Right atrium auricular region (tissue), 2 donors: Measurements from ENCODE around the gene UBE2QL1. TPM values are rescaled to one million over a fixed set of nuclear protein-coding genes. Genes with fewer than 3 reads are reported as not detected.
A peak's percentile ranks its signal among the peaks of the same experiment; 100 is the strongest.

Source experiments
- DNase-seq: peaks from one replicate; pipeline ENCODE4 v3.0.0-alpha.2; 2019; ENCODE audit warnings: low spot score
- H3K27ac ChIP-seq, 2 donors: fragments of 200-600 bp; sonication (generic); 1 replicate in 1 of 2; 2 replicates in 1 of 2; pipeline ENCODE4 v1.5.1; 2016 to 2019
- H3K27me3 ChIP-seq, 2 donors: fragments of 200-600 bp; sonication (generic); one replicate each; pipeline versions ENCODE4 v1.5.1 to v1.6.0; 2017 to 2019
- H3K36me3 ChIP-seq: fragments of 200-600 bp; sonication (generic); one replicate; pipeline ENCODE4 v1.5.1; 2016
- H3K4me1 ChIP-seq, 2 donors: fragments of 200-600 bp; sonication (generic); one replicate each; pipeline versions ENCODE4 v1.5.1 to v1.6.0; 2017 to 2019
- H3K4me3 ChIP-seq, 2 donors: fragments of 200-600 bp; sonication (generic); 1 replicate in 1 of 2; 2 replicates in 1 of 2; pipeline ENCODE4 v1.5.1; 2017 to 2019; ENCODE audit warnings: mild to moderate bottlenecking in 1 of 2, moderate library complexity in 1 of 2
- H3K9me3 ChIP-seq, 2 donors: fragments of 200-600 bp; sonication (generic); one replicate each; pipeline ENCODE4 v1.5.1; 2019
- CTCF ChIP-seq, 2 donors: fragments of 200-600 bp; sonication (generic); IDR thresholded peaks; one replicate each; pipeline ENCODE4 v1.5.1; 2019; ENCODE audit warnings: antibody characterized with exemption in 2 of 2
- total RNA-seq, 2 donors: library from RNA; depleted of rRNA; stranded (reverse); fragments of >200 nt; gene quantifications; one replicate each; pipeline ENCODE4 v1.1.0, GENCODE V29; 2016

UBE2QL1 gene
- total RNA-seq, 2 donors from 2014 or later: 9.1 to 10.8 TPM

- no peak for TF ChIP-seq CTCF (IDR thresholded peaks at IDR 0.05)
- H3K27me3 ChIP-seq: no peaks in the 10 kb centered on the region
- H3K27ac ChIP-seq: peak overlapping the region; percentile 78 to 85
- no peaks in the 10 kb centered on the region for H3K36me3 ChIP-seq
- DNase-seq: no peak
- H3K4me1 ChIP-seq: peaks cover 0 to 7% of the 10 kb centered on the region in 2 donors
- H3K4me3 ChIP-seq: no peak overlapping the region
- H3K9me3 ChIP-seq: no peaks in the 10 kb centered on the region
Observed at GRCh38 chr5:6431214-6432195, 17.2 kb upstream of the UBE2QL1 start.

GRCh38 chr5:6432206-6432605, 16.5 kb upstream of the UBE2QL1 start:
- no peak for TF ChIP-seq CTCF (IDR thresholded peaks at IDR 0.05)
- Histone ChIP-seq H3K27ac (peak overlapping the region; percentile 78 to 85), H3K27me3 (no peaks in the 10 kb centered on the region), H3K36me3 (no peaks in the 10 kb centered on the region), H3K4me1 (peaks cover 0 to 7% of the 10 kb centered on the region in 2 donors), H3K9me3 (no peaks in the 10 kb centered on the region), H3K4me3 (no peak overlapping the region)
- DNase-seq: no peak

- Histone ChIP-seq H3K9me3 (peaks cover 0 to 2% of the 10 kb centered on the region in 2 donors), H3K36me3 (no peaks in the 10 kb centered on the region), H3K27me3 (no peaks in the 10 kb centered on the region), H3K27ac (no peak overlapping the region), H3K4me1 (peaks cover 0 to 7% of the 10 kb centered on the region in 2 donors), H3K4me3 (no peak overlapping the region)
- DNase-seq: peak; percentile 11
- TF ChIP-seq CTCF (IDR thresholded peaks at IDR 0.05): no peak
Observed at GRCh38 chr5:6434731-6435130, 13.9 kb upstream of the UBE2QL1 start.

- Histone ChIP-seq H3K4me3 (no peak overlapping the region), H3K9me3 (peaks cover 0 to 2% of the 10 kb centered on the region in 2 donors), H3K27me3 (no peaks in the 10 kb centered on the region), H3K4me1 (peaks cover 0 to 7% of the 10 kb centered on the region in 2 donors), H3K36me3 (no peaks in the 10 kb centered on the region), H3K27ac (no peak overlapping the region)
- peak; percentile 14 to 52 for TF ChIP-seq CTCF (IDR thresholded peaks at IDR 0.05)
- DNase-seq: peak; percentile 48
Observed at GRCh38 chr5:6435356-6435755, 13.3 kb upstream of the UBE2QL1 start.

- no peak for TF ChIP-seq CTCF (IDR thresholded peaks at IDR 0.05)
- Histone ChIP-seq H3K4me1 (no peaks in the 10 kb centered on the region), H3K27ac (no peak overlapping the region), H3K4me3 (no peak overlapping the region), H3K36me3 (no peaks in the 10 kb centered on the region), H3K9me3 (peaks cover 0 to 2% of the 10 kb centered on the region in 2 donors), H3K27me3 (no peaks in the 10 kb centered on the region)
- DNase-seq: no peak
Observed at GRCh38 chr5:6436715-6437331, 11.8 kb upstream of the UBE2QL1 start.
